HepG2 (cell line): ENCODE results near the gene DTD2. TPM values are rescaled to one million over a fixed set of nuclear protein-coding genes. Genes with fewer than 3 reads are reported as not detected.

ENCODE experiments used
- BHLHE40 ChIP-seq: IDR thresholded peaks from 2 replicates; pipeline ENCODE4 v1.6.1; 2011; ENCODE audit warnings: low read length, improper control_type of control experiment
- CENPT ChIP-seq: sonication (generic); formaldehyde crosslinking; IDR thresholded peaks from 2 replicates; pipeline ENCODE4 v1.8.0; 2022; ENCODE audit warnings: low read depth, mild to moderate bottlenecking, moderate library complexity, missing genetic modification reagents
- CERS6 ChIP-seq: sonication (generic); formaldehyde crosslinking; IDR thresholded peaks from 2 replicates; pipeline ENCODE4 v1.5.0; 2020; ENCODE audit warnings: missing genetic modification reagents
- ELF3 ChIP-seq: IDR thresholded peaks from 2 replicates; pipeline ENCODE4 v1.6.1; 2016; ENCODE audit warnings: missing genetic modification reagents, missing compliant biosample characterization
- ISL2 ChIP-seq: sonication (generic); formaldehyde crosslinking; IDR thresholded peaks from 2 replicates; pipeline ENCODE4 v1.5.0; 2020; ENCODE audit warnings: missing genetic modification reagents
- JUNB ChIP-seq: sonication (generic); formaldehyde crosslinking; IDR thresholded peaks from 2 replicates; pipeline ENCODE4 v1.8.0; 2022; ENCODE audit warnings: missing genetic modification reagents, mild to moderate bottlenecking, borderline replicate concordance
- PHF8 ChIP-seq: sonication (generic); formaldehyde crosslinking; IDR thresholded peaks from 2 replicates; pipeline ENCODE4 v1.5.0; 2020; ENCODE audit warnings: missing genetic modification reagents
- POLR2A ChIP-seq, 2 experiments: IDR thresholded peaks; 2 replicates each; pipeline ENCODE4 v1.6.1; 2011; ENCODE audit warnings: low read depth in 2 of 2, low read length in 2 of 2, mild to moderate bottlenecking in 1 of 2, moderate library complexity in 1 of 2; ENCODE audit not compliant: insufficient read depth in 1 of 2
- TARDBP ChIP-seq: sonication (generic); formaldehyde crosslinking; IDR thresholded peaks from 2 replicates; pipeline ENCODE4 v1.8.0; 2022; ENCODE audit warnings: mild to moderate bottlenecking, missing genetic modification reagents
- TOE1 ChIP-seq: sonication (generic); formaldehyde crosslinking; IDR thresholded peaks from 2 replicates; pipeline ENCODE4 v1.4.0; 2020; ENCODE audit warnings: mild to moderate bottlenecking, missing genetic modification reagents
- ZBTB42 ChIP-seq: sonication (generic); formaldehyde crosslinking; IDR thresholded peaks from 2 replicates; pipeline ENCODE4 v1.5.0; 2020; ENCODE audit warnings: mild to moderate bottlenecking, missing genetic modification reagents
- ZFP41 ChIP-seq: sonication (generic); formaldehyde crosslinking; IDR thresholded peaks from 2 replicates; pipeline ENCODE4 v1.4.0; 2020; ENCODE audit warnings: mild to moderate bottlenecking, missing genetic modification reagents, borderline replicate concordance
- ZNF256 ChIP-seq: sonication (generic); formaldehyde crosslinking; conservative IDR thresholded peaks from 2 replicates; pipeline ENCODE4 v1.4.0; 2020; ENCODE audit warnings: missing genetic modification reagents
- ZNF432 ChIP-seq: sonication (generic); formaldehyde crosslinking; IDR thresholded peaks from 2 replicates; pipeline ENCODE4 v1.5.0; 2020; ENCODE audit warnings: missing genetic modification reagents, mild to moderate bottlenecking, borderline replicate concordance
- ZNF710 ChIP-seq: sonication (generic); formaldehyde crosslinking; IDR thresholded peaks from 2 replicates; pipeline ENCODE4 v1.5.0; 2020; ENCODE audit warnings: mild to moderate bottlenecking, missing genetic modification reagents, borderline replicate concordance
- ZNF773 ChIP-seq: sonication (generic); formaldehyde crosslinking; IDR thresholded peaks from 2 replicates; pipeline ENCODE4 v1.4.0; 2020; ENCODE audit warnings: missing genetic modification reagents, borderline replicate concordance
- ZNF775 ChIP-seq: sonication (generic); formaldehyde crosslinking; IDR thresholded peaks from 2 replicates; pipeline ENCODE4 v1.4.0; 2020; ENCODE audit warnings: missing genetic modification reagents, mild to moderate bottlenecking, moderate library complexity, borderline replicate concordance
- polyA plus RNA-seq, 8 experiments: library from polyadenylated mRNA; depleted of rRNA in 3 of 8; stranded (reverse) in 7 of 8; unstranded in 1 of 8; fragments of >200 nt; fragmentation: Illumina TruSeq in 4 of 8; extraction: Trizol in 4 of 8; gene quantifications; 2 replicates each; pipeline versions ENCODE4 v1.2.1 to v1.2.3, GENCODE V29; 2011 to 2016; ENCODE audit warnings: low read depth in 4 of 8, missing spikeins in 1 of 8, mixed read lengths in 1 of 8; ENCODE audit not compliant: insufficient read depth in 1 of 8
- total RNA-seq, 5 experiments: library from RNA; depleted of rRNA; stranded (reverse); fragments of >200 nt; fragmentation: Illumina TruSeq; extraction: Trizol; gene quantifications; 2 replicates each; pipeline ENCODE4 v1.2.3, GENCODE V29; 2016; ENCODE audit warnings: low read depth in 1 of 5
- TF ChIP-seq, protein P1 (sequence below): sonication (generic); formaldehyde crosslinking; IDR thresholded peaks from 2 replicates; pipeline ENCODE4 v1.4.0; 2020; ENCODE audit warnings: missing genetic modification reagents
- TF ChIP-seq, protein P2 (sequence below): sonication (generic); formaldehyde crosslinking; IDR thresholded peaks from 2 replicates; pipeline ENCODE4 v1.5.0; 2020; ENCODE audit warnings: mild to moderate bottlenecking, missing genetic modification reagents
- TF ChIP-seq, protein P3 (sequence below): IDR thresholded peaks from 2 replicates; pipeline ENCODE4 v1.6.1; 2016; ENCODE audit warnings: low read depth, control low read depth
- TF ChIP-seq, protein P4 (sequence below): IDR thresholded peaks from 2 replicates; pipeline ENCODE4 v1.6.1; 2018; ENCODE audit warnings: missing genetic modification reagents, mild to moderate bottlenecking, missing compliant biosample characterization

Gene DTD2
- total and polyA plus RNA-seq, 2 of the 13 experiments (the other 11 are each of a cell fraction or from before 2014, with no cell fraction given) = 22.3 to 49.8 TPM

- TF ChIP-seq ZNF775 (CRISPR knock-in tag) (no peak), ISL2 (CRISPR knock-in tag) (peak; percentile 32; the same call in 1 of the 2 replicates), ZFP41 (CRISPR knock-in tag) (no peak), ZBTB42 (CRISPR knock-in tag) (no peak), BHLHE40 (no peak), POLR2A (IDR thresholded peaks at IDR 0.05; ENCODE audit: insufficient read depth in 1 of 2, low read depth in 2 of 2, low read length in 2 of 2) (no peak), TARDBP (no peak), TOE1 (no peak), ZNF432 (CRISPR knock-in tag) (no peak), JUNB (CRISPR knock-in tag) (no peak), ELF3 (CRISPR knock-in tag) (no peak; the same call in 1 of the 2 replicates), CERS6 (no peak), ZNF710 (no peak), PHF8 (no peak), ZNF256 (CRISPR knock-in tag) (0 out of 2 replicates have a peak, but pooled peaks have one; percentile 37), ZNF773 (CRISPR knock-in tag) (no peak), CENPT (no peak)
- TF ChIP-seq, protein P1, sequence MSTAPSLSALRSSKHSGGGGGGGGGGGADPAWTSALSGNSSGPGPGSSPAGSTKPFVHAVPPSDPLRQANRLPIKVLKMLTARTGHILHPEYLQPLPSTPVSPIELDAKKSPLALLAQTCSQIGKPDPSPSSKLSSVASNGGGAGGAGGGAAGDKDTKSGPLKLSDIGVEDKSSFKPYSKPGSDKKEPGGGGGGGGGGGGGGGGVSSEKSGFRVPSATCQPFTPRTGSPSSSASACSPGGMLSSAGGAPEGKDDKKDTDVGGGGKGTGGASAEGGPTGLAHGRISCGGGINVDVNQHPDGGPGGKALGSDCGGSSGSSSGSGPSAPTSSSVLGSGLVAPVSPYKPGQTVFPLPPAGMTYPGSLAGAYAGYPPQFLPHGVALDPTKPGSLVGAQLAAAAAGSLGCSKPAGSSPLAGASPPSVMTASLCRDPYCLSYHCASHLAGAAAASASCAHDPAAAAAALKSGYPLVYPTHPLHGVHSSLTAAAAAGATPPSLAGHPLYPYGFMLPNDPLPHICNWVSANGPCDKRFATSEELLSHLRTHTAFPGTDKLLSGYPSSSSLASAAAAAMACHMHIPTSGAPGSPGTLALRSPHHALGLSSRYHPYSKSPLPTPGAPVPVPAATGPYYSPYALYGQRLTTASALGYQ = 0 out of 2 replicates have a peak, but pooled peaks have one; percentile 17
- TF ChIP-seq, protein P2, sequence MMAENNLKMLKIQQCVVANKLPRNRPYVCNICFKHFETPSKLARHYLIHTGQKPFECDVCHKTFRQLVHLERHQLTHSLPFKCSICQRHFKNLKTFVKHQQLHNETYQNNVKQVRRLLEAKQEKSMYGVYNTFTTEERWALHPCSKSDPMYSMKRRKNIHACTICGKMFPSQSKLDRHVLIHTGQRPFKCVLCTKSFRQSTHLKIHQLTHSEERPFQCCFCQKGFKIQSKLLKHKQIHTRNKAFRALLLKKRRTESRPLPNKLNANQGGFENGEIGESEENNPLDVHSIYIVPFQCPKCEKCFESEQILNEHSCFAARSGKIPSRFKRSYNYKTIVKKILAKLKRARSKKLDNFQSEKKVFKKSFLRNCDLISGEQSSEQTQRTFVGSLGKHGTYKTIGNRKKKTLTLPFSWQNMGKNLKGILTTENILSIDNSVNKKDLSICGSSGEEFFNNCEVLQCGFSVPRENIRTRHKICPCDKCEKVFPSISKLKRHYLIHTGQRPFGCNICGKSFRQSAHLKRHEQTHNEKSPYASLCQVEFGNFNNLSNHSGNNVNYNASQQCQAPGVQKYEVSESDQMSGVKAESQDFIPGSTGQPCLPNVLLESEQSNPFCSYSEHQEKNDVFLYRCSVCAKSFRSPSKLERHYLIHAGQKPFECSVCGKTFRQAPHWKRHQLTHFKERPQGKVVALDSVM (CRISPR knock-in tag) = no peak
- TF ChIP-seq, protein P3, sequence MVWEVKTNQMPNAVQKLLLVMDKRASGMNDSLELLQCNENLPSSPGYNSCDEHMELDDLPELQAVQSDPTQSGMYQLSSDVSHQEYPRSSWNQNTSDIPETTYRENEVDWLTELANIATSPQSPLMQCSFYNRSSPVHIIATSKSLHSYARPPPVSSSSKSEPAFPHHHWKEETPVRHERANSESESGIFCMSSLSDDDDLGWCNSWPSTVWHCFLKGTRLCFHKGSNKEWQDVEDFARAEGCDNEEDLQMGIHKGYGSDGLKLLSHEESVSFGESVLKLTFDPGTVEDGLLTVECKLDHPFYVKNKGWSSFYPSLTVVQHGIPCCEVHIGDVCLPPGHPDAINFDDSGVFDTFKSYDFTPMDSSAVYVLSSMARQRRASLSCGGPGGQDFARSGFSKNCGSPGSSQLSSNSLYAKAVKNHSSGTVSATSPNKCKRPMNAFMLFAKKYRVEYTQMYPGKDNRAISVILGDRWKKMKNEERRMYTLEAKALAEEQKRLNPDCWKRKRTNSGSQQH = no peak
- TF ChIP-seq, protein P4, sequence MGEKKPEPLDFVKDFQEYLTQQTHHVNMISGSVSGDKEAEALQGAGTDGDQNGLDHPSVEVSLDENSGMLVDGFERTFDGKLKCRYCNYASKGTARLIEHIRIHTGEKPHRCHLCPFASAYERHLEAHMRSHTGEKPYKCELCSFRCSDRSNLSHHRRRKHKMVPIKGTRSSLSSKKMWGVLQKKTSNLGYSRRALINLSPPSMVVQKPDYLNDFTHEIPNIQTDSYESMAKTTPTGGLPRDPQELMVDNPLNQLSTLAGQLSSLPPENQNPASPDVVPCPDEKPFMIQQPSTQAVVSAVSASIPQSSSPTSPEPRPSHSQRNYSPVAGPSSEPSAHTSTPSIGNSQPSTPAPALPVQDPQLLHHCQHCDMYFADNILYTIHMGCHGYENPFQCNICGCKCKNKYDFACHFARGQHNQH (CRISPR knock-in tag) = no peak
Measured at GRCh38 chr14:31421200-31421599, 36.1 kb downstream of the DTD2 start (continued).
